GM18498 (cell line): ENCODE data around the gene CDA.

Experiments used
- ATAC-seq: cut with Tn5 transposase; IDR thresholded peaks from one replicate; pipeline ENCODE4 v1.9.1; 2021; ENCODE audit warnings: mild to moderate bottlenecking, moderate library complexity; ENCODE audit not compliant: unreplicated experiment

CDA gene

DNA sequence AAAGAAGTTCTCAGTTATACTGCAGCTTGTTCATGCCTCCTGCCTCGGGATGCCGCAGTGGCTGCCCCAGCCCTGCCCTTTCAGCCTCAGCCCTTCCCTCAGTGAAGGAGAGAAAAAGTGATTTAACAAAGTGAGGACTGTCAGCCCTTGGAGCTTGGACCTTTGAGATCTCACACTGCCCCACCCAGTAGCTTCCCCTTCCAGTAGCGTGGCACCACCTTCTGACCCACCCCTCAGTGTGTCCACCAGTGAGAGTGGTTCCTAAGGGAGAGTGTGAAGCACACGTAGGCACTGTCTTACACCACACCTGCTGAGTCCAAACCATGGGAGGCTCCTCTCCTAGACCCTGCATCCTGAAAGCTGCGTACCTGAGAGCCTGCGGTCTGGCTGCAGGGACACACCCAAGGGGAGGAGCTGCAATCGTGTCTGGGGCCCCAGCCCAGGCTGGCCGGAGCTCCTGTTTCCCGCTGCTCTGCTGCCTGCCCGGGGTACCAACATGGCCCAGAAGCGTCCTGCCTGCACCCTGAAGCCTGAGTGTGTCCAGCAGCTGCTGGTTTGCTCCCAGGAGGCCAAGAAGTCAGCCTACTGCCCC is at the start of gene CDA:
TSS of gene CDA (plus strand) at position 464 of the 592 bp plus-strand sequence. CDS start at position 497, 33 bp downstream.
- no peak for ATAC-seq

DNA sequence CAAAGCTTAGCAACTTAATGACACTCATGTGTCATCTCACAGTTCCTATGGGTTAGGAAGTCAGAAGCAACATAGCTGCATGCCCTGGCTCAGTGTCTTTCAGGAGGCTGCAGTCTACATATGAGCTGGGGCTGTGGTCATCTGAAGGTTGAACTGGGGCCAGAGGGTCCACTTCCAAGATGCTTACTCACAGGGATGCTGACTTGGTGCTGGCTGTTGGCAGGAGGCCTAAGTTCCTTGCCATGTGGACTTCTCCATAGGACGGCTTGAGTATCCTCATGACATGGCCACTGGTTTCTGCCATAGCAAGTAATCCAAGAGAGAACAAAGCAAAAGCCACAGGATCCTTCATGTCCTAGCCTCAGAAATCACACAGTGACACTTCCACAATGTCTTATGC is 48.6 kb upstream of the CDA start:
- ATAC-seq: no peak

DNA sequence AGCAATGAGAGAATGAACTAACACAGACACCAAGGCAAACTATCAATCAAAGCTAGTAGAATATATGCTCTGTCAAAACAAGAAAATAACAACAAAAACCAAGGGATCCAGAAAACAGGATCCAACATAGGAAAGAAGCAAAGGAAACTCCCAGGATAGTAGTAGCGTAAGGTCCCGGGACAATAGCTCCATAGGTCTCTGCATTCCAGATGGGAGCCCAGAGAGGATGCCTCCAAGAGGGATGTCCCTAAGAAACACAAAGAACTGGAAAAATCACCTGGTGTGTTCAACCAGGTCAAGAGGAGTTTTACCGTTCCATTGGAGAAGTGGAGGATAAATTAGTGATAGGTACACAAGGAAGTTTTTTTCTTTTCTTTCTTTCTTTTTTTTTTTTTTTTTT is 42.3 kb upstream of the CDA start:
- ATAC-seq: no peak

DNA sequence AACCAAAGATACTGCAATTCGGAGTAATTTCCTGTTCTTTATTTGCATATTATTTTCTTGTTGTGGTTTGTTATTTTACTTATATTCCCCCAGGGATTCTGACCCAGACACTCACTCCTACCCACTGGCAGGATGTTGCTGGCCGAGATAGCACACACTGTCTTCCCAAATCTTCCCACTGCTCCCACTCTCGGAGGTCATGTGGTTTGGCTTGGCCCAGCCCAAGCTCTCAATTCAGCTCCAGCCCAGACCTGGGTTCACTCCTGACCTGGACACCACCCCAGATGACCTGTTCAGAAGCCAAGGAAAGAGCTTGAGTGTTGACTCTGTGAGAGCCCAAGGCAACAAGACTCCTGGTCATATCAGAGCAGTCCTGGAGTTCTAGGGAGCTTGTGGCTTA is 37.7 kb upstream of the CDA start:
- no peak for ATAC-seq

DNA sequence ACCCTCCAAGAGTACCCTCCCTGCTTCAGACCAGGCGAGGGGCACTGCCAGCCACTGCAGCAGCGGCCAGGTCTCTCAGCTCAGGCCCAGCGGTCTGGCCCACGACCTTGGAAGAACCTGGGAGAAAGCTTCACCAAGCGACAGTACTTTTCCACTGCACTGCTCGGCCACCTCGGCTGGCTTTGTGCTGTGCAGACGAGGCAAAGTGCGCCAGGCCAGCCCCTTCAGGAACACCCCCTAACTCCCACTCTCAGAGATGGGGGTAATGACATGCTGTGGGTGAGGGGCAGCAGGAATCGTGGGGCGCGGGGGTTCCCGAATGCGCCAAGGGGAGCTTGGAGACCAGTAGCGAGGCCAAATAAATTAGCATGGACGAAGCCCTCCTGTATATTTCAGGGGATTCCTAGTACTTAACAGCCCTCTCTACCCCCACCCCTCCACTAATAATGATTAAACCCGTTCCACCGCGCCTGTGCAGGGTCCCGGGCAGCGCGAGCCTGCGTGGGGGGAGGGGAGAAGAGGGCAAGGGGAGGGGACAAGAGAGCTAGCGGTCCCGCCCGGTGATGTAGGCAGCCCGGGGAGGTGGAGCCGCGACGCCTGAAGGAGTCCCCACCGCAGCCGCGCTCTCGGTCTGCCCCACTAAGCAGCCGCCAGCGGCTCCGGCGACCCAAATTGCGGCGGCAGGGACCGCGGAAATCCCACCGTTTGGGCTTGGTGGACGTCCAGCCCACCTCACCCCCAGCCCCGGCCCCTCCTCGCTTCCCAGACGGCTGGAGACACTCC is 36.8 kb upstream of the CDA start, which contains the start of gene FAM43B:
TSS of gene FAM43B (plus strand) at position 629 of the 783 bp plus-strand sequence. CDS start 401 bp downstream, outside the sequence.
- no peak for ATAC-seq

DNA sequence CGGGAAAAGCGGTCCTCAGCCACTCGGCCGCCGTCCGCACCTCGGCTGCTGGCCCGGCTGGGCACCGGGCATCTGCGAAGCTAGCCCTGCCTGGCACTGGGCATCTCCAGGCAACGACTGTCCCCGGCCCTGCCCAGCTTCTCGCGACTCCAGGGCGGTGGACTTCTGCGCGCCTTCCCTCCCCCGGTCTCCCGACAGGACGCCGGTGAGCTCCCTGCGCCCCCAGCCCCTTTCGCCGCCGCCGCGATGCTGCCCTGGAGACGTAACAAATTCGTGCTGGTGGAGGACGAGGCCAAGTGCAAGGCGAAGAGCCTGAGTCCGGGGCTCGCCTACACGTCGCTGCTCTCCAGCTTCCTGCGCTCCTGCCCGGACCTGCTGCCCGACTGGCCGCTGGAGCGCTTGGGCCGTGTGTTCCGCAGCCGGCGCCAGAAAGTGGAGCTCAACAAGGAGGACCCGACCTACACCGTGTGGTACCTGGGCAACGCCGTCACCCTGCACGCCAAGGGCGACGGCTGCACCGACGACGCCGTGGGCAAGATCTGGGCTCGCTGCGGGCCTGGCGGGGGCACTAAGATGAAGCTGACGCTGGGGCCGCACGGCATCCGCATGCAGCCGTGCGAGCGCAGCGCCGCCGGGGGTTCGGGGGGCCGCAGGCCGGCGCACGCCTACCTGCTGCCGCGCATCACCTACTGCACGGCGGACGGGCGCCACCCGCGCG is 36.0 kb upstream of the CDA start:
- ATAC-seq: no peak

DNA sequence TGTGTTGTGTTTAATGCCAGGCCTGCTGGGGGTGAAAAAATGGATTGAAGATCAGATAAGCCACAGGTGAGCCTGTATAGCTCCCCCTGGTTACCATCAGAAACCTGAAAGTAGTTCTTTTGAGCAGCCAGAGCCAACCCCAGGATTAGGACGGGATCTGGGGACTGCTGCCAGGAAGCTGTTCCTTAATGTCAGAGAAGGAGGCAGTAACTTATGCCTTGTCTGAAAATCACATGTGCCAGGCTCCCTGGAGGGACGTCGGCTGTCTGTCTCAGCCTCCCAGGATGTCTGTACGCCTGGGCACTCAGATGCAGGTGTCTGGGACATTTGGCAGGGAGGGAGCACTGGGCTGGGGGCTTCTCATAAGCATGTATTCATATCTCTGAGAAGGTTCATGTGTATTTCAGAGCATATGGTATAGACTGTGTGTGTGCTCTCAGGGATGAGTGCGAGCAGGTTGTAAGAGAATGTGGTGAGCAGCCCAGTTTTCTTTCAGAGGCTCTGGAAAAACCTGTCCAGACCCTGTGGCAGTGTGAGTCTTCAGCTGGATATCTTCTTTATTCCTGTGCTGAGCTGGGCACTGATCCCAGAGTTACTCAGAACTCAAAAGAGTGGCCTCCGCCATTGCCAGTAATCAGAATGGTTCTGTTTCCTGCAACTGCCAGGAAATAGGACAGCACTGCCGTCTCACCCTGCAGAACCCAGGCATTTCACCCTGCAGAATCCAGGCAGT is 33.7 kb upstream of the CDA start:
- ATAC-seq: no peak

DNA sequence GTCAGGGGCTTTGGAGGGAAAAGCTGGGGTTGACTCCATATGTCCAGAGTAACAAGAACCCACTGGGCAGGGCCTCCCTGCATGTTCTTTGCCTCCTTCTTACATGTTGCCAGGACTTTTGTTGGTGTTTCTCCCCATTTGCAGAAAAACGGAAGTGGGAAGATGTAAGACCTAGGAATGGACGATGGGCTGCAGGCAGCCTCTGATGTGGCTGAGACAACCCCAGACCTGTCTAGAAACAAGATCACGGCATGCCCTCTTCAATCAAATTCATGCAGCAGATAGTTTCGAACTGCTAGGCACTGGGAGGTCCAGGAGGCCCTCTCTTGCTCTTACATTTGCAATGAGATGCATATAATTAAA is 33.2 kb upstream of the CDA start:
- ATAC-seq: no peak

DNA sequence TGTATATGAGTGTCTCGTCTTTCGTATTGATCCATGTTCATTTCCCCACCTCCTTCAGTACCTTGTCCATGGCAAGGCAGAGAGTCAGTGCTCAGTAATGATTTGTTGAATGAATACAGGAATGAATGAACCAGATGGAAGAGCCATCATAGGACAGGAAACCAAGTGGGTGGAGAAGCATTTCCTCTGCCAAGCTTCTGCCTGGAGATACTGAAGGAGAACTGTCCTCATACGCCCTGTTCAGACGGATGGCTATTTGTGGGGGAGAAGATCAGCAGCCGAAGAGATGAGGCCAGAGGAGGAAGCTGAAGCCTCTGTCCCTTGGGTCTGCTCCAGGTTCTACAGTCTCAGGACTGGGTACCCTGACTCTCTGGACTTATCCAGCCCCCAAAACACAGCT is 30.7 kb upstream of the CDA start:
- ATAC-seq: no peak

DNA sequence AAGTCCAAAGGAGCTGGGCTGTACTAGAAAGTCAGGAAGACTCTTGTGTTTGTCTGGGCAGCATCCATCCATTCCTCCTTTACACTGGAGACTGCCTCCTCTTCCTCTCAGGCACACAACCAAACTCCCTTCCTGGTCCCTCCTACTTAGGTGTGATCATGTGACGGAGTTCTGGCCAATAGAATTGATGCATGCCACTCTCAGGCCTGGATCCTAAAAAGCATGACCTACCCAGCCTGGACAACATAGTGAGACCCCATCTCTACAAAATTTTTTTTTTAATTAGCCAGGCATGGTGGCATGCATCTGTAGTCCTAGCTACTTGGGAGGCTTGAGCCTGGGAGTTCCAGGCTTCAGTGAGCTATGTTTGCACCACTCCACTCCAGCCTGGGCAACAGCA is 27.9 kb upstream of the CDA start:
- no peak for ATAC-seq

DNA sequence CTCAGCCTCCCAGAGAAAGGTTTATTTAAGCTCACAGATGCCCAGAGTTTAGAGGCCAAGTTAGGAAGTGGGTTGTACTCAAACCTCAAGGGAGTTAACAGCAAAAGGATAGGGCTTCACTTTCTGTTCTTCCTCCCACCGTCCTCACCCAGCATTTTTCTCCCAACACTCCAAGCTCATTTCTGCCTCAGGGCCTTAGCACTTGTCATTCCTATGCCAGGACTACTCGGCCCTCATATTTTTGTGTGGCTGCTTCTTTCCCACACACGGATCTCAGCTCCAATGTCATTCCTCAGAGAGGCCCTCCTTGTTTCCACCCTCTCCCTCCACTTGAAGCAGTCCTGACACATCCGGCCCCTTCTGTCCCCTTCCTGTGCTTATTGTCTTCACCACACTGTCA is 23.7 kb upstream of the CDA start:
- ATAC-seq: no peak

DNA sequence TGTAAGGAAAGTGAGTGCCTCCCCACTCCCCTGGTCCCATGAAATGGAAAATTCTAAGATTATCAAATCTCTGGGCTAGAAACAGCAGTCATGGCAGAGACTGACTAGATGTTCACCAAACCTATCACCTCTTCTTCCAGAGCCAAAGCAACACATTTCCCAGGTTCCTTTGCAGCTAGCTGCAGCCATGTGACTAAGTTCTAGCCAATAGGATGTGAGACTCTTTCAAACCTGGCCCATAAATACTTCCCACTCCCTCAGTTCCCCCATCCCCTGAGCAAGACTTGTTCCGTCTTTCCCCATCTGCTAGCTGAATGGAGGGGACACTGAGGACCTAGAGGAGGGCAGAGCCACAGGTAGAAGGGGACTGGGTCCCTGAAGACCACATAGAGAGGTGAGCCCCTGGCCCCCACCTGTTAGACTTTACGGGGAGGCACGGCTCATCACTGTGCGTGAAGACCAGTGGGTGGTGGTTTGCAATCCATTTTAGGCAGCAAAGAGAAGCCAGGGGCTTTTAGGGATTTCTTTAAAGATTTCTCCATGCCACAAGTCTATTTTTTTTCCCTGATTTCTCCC is 19.3 kb upstream of the CDA start:
- ATAC-seq: no peak

DNA sequence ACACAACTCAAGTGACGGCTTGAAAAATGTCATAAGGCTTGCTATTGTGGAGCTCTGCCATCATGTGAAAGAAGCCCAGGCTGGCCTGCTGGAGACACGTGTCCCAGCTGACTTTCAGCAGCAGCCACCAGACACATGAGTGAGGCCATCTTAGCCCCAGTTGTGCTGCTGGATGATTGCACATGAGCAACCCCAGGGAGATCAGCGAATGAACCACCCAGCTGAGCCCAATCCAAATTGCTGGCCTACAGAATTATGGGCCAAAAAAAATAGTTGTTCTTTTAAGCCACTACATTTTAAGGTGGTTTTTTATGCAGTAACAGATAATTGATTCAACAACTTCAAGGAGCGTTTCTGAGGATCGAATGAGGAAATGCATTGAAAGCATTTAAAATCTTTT is 17.5 kb upstream of the CDA start:
- ATAC-seq: no peak

DNA sequence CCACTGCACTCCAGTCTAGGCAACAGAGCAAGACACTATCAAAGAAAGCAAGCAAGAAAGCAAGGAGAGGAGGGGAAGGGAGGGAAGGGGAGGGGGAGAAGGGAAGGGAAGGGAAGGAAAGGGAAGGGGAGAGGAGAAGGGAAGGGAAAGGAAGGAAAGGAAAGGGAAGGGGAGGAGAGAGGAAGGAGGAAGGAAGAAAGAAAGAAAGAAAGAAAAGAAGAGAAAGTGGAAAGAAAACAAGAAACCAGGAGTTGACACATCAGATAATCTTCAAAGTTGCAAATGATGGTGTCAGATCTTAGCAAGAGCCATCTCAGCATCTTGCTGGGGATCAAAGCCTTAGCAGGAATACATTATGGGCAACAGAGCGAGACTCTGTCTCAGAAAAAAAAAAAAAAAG is 14.9 kb upstream of the CDA start:
- ATAC-seq: no peak

DNA sequence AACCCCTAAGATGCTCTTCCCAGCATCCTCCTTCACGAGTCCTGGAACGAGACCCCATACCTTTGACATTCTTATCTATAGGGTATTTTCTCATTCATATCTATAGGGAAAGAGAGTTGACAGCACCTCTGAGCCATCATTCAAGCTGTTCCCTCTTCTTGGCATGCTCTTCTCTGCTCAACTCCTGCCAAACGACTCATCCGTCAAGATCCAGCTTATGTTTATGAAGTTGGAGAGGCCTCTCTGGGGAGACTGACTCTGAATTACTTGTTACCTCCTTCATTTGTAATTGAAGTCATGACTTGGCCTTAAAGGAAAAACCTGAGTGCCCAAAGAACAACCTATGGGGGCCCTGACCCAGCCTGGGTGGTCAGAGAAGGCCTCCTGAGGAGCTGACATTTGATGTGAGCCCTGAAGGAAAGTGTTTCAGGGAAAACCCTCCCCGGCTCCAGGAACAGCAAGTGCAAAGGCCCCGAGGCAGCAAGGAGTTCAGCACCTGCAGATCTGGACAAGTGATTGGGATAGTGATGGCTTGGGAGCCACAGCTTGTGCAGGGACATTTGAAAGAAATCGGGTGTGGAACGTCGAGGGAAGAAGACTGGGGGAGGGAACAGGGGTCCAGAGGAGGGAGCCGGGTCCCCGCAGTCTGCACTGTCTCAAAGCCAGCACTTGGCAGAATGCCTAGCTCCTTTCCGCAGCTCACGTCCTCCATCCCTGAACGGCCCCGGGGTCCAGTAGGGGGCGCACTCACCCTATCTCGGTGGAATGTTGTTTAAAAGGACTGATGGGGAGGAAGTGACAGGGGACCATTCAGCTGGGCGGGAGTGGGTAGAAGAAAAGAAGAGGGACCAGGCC is 14.0 kb upstream of the CDA start:
- ATAC-seq: no peak

DNA sequence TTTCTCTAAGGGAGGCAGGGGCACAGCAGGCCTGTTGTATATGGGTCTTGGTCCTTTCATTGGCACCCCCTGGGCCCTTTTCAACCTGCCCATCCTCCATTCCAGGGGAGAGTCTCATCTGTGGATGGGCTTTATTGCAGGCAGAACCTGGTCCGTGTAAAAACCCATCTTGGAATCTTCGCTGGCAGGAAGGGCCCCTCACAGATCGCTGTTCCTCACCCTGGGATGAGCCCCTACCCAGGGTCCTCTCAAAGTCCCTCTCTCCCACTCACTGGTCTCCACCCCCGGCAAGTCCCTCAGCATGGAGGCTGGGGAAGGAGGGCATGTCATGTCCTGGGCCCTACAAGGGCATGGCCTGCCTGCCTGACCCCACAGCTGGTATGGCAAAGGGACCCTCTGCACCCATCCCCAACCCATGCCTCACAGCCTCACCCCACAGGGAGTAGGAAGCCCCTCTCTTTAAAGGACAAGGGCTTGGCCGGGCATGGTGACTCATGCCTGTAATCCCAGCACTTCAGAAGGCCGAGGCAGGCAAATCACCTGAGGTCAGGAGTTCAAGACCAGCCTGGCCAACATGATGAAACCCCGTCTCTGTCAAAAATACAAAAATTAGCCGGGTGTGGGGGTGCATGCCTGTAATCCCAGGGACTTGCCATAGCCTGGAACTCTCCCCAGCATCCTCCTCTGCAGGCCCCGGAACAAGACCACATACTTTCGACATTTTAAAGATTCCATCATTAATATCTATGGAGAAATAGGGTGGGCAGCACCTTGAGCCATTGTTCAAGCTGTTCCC is 13.2 kb upstream of the CDA start:
- no peak for ATAC-seq

DNA sequence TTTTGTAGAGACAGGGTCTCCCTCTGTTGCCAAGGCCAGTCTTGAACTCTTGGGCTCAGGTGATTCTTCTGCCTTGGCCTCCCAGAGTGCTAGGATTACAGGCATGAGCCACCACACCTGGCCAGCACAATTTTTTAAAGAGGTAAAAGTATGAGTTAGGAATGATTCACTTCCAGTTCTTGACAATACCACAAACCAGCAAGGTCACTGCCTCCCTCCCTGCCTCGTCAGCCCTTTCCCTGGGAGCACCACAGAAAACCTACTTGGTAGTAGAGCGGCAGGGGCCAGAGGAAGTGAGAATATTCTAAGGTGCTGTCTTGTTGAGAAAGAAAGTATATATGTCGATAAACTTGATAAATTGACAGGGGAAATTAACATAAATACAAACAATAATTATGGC is 10.8 kb upstream of the CDA start:
- ATAC-seq: no peak

DNA sequence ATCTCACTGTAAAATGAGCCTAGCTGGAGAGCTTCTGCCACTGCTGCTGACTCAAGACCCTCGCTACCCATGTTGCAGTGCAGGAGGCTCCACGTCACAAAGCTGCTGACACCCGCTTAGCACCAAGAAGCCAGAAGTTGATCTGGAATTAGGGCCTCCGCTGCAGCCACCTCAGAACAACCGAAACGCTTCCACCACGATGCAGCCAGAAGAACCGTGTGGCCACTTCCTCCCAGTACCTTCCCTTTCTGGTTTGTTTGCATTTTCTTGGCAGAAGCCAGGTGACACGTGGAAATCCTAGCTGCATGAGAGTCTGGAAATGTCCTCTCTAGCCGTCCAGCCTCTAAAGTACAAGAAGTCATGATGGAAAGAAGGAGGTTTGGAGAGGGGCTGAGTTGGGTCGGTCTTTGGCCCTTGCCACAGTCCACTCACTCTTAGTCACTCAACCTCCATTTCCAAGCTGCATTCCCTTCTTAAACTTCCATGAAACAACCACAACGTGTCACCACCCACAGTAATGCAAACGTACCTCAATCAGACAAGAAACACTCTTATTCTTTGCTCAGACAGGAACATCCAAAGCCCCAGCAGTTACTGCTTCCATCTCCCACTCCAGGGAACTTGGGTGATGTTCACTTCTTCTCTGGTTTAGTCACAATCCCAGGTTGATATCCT is 10.0 kb upstream of the CDA start:
- no peak for ATAC-seq

DNA sequence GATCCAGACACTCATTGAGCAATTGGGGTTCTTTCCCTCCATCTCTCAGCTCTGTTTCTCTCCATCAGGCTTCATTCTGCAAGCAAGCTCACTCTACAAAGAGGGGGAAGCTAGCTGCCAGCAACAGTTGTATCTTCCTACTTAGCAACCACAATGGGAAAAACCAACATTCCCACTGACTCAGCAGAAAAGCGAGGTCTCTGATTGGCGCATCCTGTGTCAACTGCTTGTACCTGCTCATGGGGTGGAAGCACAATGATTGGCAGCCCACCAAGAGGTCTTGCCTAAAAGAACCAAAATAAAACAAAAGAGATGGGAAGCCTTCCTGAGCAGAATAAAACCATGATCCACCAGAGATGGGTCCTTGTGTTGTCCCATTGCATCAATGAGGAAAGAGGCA is 4.0 kb upstream of the CDA start:
- no peak for ATAC-seq
